ENCODE results near the gene SCNN1B. TPM values are rescaled to one million over a fixed set of nuclear protein-coding genes. Genes with fewer than 3 reads are reported as not detected.

SCNN1B gene
- total RNA-seq, 1 experiment from 2014 or later, result 2.5 TPM

- intact Hi-C loops (cut with micrococcal nuclease; ENCODE audit: unreplicated experiment), result no loop called here
- TF ChIP-seq CTCF (conservative IDR thresholded peaks at IDR 0.05; ENCODE audit: low read depth, low read length), result no peak
- no peak for TF ChIP-seq EZH2 (IDR thresholded peaks at IDR 0.05; ENCODE audit: borderline replicate concordance, low read depth, low read length, poor library complexity, severe bottlenecking)
- Histone ChIP-seq H3K4me1 (ENCODE audit: insufficient read depth, low read length, poor library complexity, severe bottlenecking) (no peaks in the 10 kb centered on the region), H3K4me3 (ENCODE audit: low read depth, low read length, poor library complexity, severe bottlenecking) (no peak overlapping the region), H3K36me3 (ENCODE audit: insufficient read depth, low read length, poor library complexity, severe bottlenecking) (peaks cover 48% of the 10 kb centered on the region), H3K27ac (ENCODE audit: low read depth, low read length, poor library complexity, severe bottlenecking) (no peak overlapping the region), H3K27me3 (replicated peaks; ENCODE audit: insufficient read depth, low read depth, low read length, poor library complexity) (no peaks in the 10 kb centered on the region), H3K9me3 (ENCODE audit: low read depth, low read length, poor library complexity, severe bottlenecking) (no peaks in the 10 kb centered on the region)
- POLR2A ChIA-PET (ENCODE audit: low non-redundant PET), result no interaction called here
- no TSS peak for BruUV-seq (replicated peaks)
- CTCF ChIA-PET, result no interaction called here
- no peak for DNase-seq (ENCODE audit: low spot score)
Measured at GRCh38 chr16:23416816-23417215, 114.7 kb downstream of the SCNN1B start.

GRCh38 chr16:23420011-23420410, 117.9 kb downstream of the SCNN1B start:
- no peak for TF ChIP-seq CTCF (conservative IDR thresholded peaks at IDR 0.05; ENCODE audit: low read depth, low read length)
- no peak for TF ChIP-seq EZH2 (IDR thresholded peaks at IDR 0.05; ENCODE audit: borderline replicate concordance, low read depth, low read length, poor library complexity, severe bottlenecking)
- Histone ChIP-seq H3K4me1 (ENCODE audit: insufficient read depth, low read length, poor library complexity, severe bottlenecking) (peaks cover 17% of the 10 kb centered on the region), H3K27ac (ENCODE audit: low read depth, low read length, poor library complexity, severe bottlenecking) (no peak overlapping the region), H3K27me3 (replicated peaks; ENCODE audit: insufficient read depth, low read depth, low read length, poor library complexity) (no peaks in the 10 kb centered on the region), H3K36me3 (ENCODE audit: insufficient read depth, low read length, poor library complexity, severe bottlenecking) (peaks cover 29% of the 10 kb centered on the region), H3K9me3 (ENCODE audit: low read depth, low read length, poor library complexity, severe bottlenecking) (no peaks in the 10 kb centered on the region), H3K4me3 (ENCODE audit: low read depth, low read length, poor library complexity, severe bottlenecking) (no peak overlapping the region)
- no peak for DNase-seq (ENCODE audit: low spot score)
- POLR2A ChIA-PET (ENCODE audit: low non-redundant PET), result no interaction called here
- no TSS peak for BruUV-seq (replicated peaks)
- intact Hi-C loops (cut with micrococcal nuclease; ENCODE audit: unreplicated experiment), result no loop called here
- CTCF ChIA-PET, result no interaction called here

- no TSS peak for BruUV-seq (replicated peaks)
- POLR2A ChIA-PET (ENCODE audit: low non-redundant PET), result no interaction called here
- intact Hi-C loops (cut with micrococcal nuclease; ENCODE audit: unreplicated experiment), result no loop called here
- no peak overlapping the region for H3K4me3 ChIP-seq (ENCODE audit: low read depth, low read length, poor library complexity, severe bottlenecking)
- peak; percentile 88 for DNase-seq (ENCODE audit: low spot score)
- H3K36me3 ChIP-seq (ENCODE audit: insufficient read depth, low read length, poor library complexity, severe bottlenecking), result peaks cover 10% of the 10 kb centered on the region
- no peak for TF ChIP-seq EZH2 (IDR thresholded peaks at IDR 0.05; ENCODE audit: borderline replicate concordance, low read depth, low read length, poor library complexity, severe bottlenecking)
- TF ChIP-seq CTCF (conservative IDR thresholded peaks at IDR 0.05; ENCODE audit: low read depth, low read length), result no peak
- no peaks in the 10 kb centered on the region for H3K27me3 ChIP-seq (replicated peaks; ENCODE audit: insufficient read depth, low read depth, low read length, poor library complexity)
- H3K4me1 ChIP-seq (ENCODE audit: insufficient read depth, low read length, poor library complexity, severe bottlenecking), result peaks cover 17% of the 10 kb centered on the region
- H3K9me3 ChIP-seq (ENCODE audit: low read depth, low read length, poor library complexity, severe bottlenecking), result no peaks in the 10 kb centered on the region
- peak overlapping the region; percentile 75 for H3K27ac ChIP-seq (ENCODE audit: low read depth, low read length, poor library complexity, severe bottlenecking)
- CTCF ChIA-PET, result interaction anchor here (1.3 kb wide), 1 partner anchor 12 kb away, joined by 6 read pairs; no protein-coding TSS in a partner anchor
Measured at GRCh38 chr16:23423496-23424049, 121.5 kb downstream of the SCNN1B start.
